IPS DF 19.7 (cell line): ENCODE results near the gene ANKRD24.
"Not testable (repeated sequence)": the region's sequence is repeated elsewhere in the genome, so short reads cannot be mapped to it uniquely, and the experiment has no call there.

Experiments used
- DNase-seq: peaks from one replicate; pipeline ENCODE4 v3.0.0-alpha.2; 2013; ENCODE audit warnings: low read depth, low spot score

Gene ANKRD24

GRCh38 chr19:4267901-4268815, 85.7 kb downstream of the ANKRD24 start:
- no peak for DNase-seq

- no peak for DNase-seq
Measured at GRCh38 chr19:4268816-4269430, 86.4 kb downstream of the ANKRD24 start.

GRCh38 chr19:4272894-4273293, 90.4 kb downstream of the ANKRD24 start:
- DNase-seq: no peak

GRCh38 chr19:4274321-4274686, 91.8 kb downstream of the ANKRD24 start:
- not testable (repeated sequence) for DNase-seq
